GM18498 (cell line): Measurements from ENCODE around the gene GLOD4.
A peak's percentile ranks its signal among the peaks of the same experiment; 100 is the strongest.
"Not testable (repeated sequence)": the region's sequence is repeated elsewhere in the genome, so short reads cannot be mapped to it uniquely, and the experiment has no call there.

ENCODE experiments used
- ATAC-seq: cut with Tn5 transposase; IDR thresholded peaks from one replicate; pipeline ENCODE4 v1.9.1; 2021; ENCODE audit warnings: mild to moderate bottlenecking, moderate library complexity; ENCODE audit not compliant: unreplicated experiment

The GLOD4 gene

GRCh38 chr17:778096-778495 is 4.0 kb downstream of the GLOD4 start:
- ATAC-seq, result no peak

- no peak for ATAC-seq
These were observed 7.8 kb downstream of the GLOD4 start for GRCh38 chr17:774313-774584.

- ATAC-seq, result no peak
These were observed 8.4 kb downstream of the GLOD4 start for GRCh38 chr17:773467-774312.

GRCh38 chr17:773016-773415 is 9.1 kb downstream of the GLOD4 start:
- no peak for ATAC-seq

GRCh38 chr17:767076-767475 is 15.0 kb downstream of the GLOD4 start:
- no peak for ATAC-seq

- ATAC-seq, result no peak
These were observed 21.7 kb downstream of the GLOD4 start for GRCh38 chr17:760371-760770.

GRCh38 chr17:759964-760363 is 22.1 kb downstream of the GLOD4 start:
- ATAC-seq, result no peak

DNA sequence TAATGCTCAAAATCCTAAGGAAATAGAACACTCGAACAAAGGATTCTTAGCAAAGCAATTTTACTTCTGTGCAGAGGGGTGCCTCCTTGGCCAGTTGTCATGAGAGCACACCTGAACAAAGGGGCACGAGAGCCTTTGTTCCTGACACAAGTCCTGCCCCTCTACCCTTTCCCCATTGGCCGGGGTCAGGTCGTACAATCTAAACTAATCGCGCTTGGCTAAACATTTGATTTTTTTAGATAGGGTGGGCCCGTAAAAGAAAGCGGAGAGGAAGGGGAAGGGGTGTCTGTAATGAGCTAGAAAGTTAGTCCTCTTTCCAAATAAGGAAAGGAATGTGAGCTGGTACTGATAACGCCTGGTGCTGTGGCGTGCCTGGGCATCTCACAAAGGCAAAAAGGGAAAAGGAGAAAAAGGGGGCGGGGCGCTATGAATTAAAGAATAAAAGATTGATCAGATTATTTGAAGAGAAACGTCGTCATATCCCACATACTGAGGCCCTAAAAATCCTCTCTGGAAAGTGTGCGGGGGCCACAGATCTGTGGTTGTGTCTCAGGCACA is 26.0 kb downstream of the GLOD4 start:
- not testable (repeated sequence) for ATAC-seq

GRCh38 chr17:755319-755961 is 26.6 kb downstream of the GLOD4 start:
- not testable (repeated sequence) for ATAC-seq

DNA sequence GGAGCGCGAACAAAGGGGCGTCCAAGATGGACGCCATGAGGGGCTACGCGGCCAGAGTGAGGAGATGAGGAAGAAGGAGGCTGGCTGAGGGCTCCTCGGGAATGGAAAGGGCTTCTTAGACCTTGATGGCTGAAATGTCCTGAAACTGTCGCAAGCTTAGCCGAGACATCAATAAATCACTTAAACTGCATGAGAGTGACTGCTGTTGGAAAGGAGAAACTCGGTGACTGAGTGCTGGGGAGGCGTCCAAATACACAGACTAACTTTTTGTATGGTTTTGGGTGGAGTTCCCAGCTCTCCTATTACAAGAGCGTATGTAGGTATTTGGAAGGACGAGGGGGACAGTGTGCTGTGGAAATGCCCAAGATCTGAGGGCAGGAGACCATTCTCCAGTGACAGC is 28.7 kb downstream of the GLOD4 start:
- ATAC-seq, result no peak

GRCh38 chr17:752620-753219 is 29.4 kb downstream of the GLOD4 start:
- ATAC-seq, result peak; percentile 19

- ATAC-seq, result peak; percentile 85
These were observed 30.0 kb downstream of the GLOD4 start, which contains the start of gene GEMIN4 for GRCh38 chr17:752002-752619. TSS of gene GEMIN4 (minus strand) at chr17:752264. CDS start at chr17:752142, 122 bp downstream.

DNA sequence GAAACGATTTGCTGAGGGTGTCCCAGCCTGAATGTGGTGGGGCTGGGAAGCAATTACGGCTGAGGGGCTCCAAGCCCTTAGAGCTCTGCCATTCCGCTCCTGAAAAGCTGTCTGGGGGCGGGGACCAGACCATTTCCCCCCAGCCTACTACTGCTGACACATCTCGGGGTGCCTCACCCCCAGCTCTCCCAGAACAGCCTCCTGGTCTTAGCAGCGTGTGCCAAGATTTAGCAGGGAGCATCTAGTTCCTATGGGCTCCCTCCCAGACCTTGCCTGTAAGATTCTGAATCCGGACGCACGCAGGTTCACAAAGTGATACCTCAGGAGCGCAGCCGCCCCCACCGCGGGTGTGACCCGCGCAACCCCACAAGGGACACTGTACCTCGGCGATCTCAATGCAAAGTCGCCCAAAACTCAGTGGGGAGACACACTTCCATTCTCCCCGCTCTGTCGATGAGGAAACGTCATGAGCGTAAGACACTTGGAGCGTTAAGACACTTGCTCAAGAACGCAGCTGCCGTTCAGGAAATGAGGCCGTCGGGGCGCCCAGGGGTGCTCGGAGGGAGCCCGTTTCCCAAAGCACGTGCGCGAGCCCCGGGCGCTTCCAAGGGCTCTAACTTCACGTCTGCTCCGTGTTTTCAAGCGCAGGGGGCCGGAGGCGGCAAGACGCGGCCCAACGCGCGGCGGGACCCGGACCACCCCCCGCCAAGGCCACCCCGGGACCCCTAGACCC is 30.6 kb downstream of the GLOD4 start:
- peak; percentile 42 for ATAC-seq

DNA sequence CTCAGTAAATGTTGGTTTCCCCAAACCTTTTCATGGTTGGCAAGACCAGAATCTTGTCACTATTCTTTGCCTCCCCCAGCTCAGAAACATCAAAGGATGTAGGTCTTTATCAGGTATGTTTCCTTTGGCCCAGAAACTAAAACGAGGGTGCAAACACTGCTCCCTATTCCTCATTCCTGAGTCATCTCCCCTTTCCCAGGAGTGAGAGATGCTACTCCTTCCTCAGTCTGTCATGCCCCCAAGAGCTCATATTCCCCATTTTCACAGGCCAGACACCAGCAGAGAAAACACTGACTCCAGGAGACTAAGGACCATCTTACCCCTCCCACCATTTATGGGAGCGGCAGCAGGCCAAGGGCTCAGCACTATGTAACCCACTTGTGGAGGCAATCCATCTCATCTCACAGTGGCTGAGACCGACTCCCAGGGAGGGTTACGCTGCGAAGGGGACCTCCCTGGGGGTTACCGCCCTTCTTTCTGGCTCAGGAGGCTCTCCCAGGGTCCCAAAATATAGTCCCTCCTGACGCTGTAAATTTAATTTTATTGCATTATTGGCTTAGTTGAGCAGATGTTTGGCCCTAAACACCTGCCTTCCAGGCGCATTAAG is 31.5 kb downstream of the GLOD4 start:
- no peak for ATAC-seq

DNA sequence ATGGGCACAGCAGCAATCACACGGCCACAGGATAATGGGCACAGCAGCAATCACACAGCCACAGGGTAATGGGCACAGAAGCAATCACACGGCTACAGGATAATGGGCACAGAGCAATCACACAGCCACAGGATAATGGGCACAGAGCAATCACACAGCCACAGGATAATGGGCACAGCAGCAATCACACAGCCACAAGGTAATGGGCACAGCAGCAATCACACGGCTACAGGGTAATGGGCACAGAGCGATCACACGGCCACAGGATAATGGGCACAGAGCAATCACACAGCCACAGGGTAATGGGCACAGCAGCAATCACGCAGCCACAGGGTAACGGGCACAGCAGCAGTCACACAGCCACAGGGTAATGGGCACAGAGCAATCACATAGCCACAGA is 32.7 kb downstream of the GLOD4 start:
- ATAC-seq, result not testable (repeated sequence)

- not testable (repeated sequence) for ATAC-seq
These were observed 33.5 kb downstream of the GLOD4 start for GRCh38 chr17:748604-749003.

GRCh38 chr17:746783-747629 is 35.1 kb downstream of the GLOD4 start:
- ATAC-seq, result no peak

DNA sequence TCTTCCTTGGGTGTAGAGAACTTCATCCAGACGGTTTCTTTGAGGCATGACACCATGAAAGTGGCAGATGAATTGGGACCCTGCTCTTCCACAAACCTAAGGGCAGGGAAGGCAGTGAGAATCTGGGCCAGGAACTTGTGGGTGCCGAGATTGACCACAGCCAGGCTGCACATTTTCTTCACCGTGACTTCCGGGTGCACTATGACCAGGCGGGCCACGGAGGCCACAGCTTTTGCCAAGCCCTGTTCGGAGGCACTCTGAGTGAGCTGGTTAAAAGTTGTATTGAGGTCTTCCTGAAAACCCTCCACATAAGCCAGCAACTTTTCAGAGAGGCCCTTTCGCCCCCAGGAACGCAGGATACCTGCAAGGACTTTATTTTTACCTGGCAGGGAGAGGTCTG is 35.9 kb downstream of the GLOD4 start:
- no peak for ATAC-seq

GRCh38 chr17:745406-745805 is 36.7 kb downstream of the GLOD4 start:
- no peak for ATAC-seq
